GM12878 (cell line): ENCODE measurements around the gene KCTD17. TPM values are rescaled to one million over a fixed set of nuclear protein-coding genes. Genes with fewer than 3 reads are reported as not detected.

Experiments
- ATAC-seq: fragments of 200-7000 bp; cut with Tn5 transposase; 3 replicates; pipeline ENCODE4 v1.9.1; 2020; ENCODE audit warnings: mild to moderate bottlenecking, moderate library complexity
- BruUV-seq: library from RNA; stranded (reverse); fragments of 400-500 nt; replicated peaks from 2 replicates; lab custom pipeline; 2021; lab: Mats Ljungman, UMichigan
- CTCF ChIA-PET: fragments of 300-600 bp; sonication (Branson Sonifier 250); formaldehyde crosslinking; extraction: SDS; loops from one replicate; lab custom pipeline; 2021; ENCODE audit warnings: inconsistent platforms; lab: Yijun Ruan, JAX
- POLR2A ChIA-PET: fragments of 350-600 bp; formaldehyde crosslinking; extraction: SDS; loops from one replicate; lab custom pipeline; 2021; ENCODE audit warnings: inconsistent platforms; lab: Charles Lee
- RAD21 ChIA-PET: fragments of 300-600 bp; sonication (Branson Sonifier 250); formaldehyde crosslinking; loops from one replicate; lab custom pipeline; 2023; ENCODE audit warnings: antibody characterized with exemption; ENCODE audit not compliant: unreplicated experiment; lab: Charles Lee
- SMC1A ChIA-PET: fragments of 300-600 bp; sonication (Branson Sonifier 250); formaldehyde crosslinking; loops from one replicate; lab custom pipeline; 2023; ENCODE audit not compliant: unreplicated experiment, uncharacterized antibody; lab: Charles Lee
- DNase-seq: peaks from one replicate; pipeline ENCODE4 v3.0.0-alpha.2; 2011; ENCODE audit warnings: low read depth, low spot score
- FAIRE-seq: peaks from 3 replicates; lab custom pipeline; 2011; peaks lifted over from hg19 to GRCh38; lab: Jason Lieb, UNC
- H2AFZ ChIP-seq: 2 replicates; pipeline ENCODE4 v1.6.0; 2011; ENCODE audit warnings: low read depth, low read length, control low read depth; ENCODE audit not compliant: control insufficient read depth
- H3K27ac ChIP-seq: 2 replicates; pipeline ENCODE4 v1.5.1; 2011; ENCODE audit warnings: control low read depth; ENCODE audit not compliant: control insufficient read depth, insufficient read depth
- H3K27me3 ChIP-seq, 2 experiments: replicated peaks in 1 of 2; 2 replicates each; pipeline versions ENCODE4 v1.6.0 to v1.6.1; 2011; ENCODE audit warnings: low read length in 1 of 2; ENCODE audit not compliant: control insufficient read depth in 2 of 2, insufficient read depth in 2 of 2
- H3K36me3 ChIP-seq, 2 experiments: 2 replicates each; pipeline ENCODE4 v1.5.1; 2011; ENCODE audit warnings: low read length in 1 of 2; ENCODE audit not compliant: control insufficient read depth in 2 of 2, insufficient read depth in 2 of 2
- H3K4me1 ChIP-seq: 2 replicates; pipeline ENCODE4 v1.6.1; 2011; ENCODE audit warnings: mild to moderate bottlenecking, low read length, moderate library complexity, mixed read lengths; ENCODE audit not compliant: control insufficient read depth, insufficient read depth
- H3K4me2 ChIP-seq: 2 replicates; pipeline ENCODE4 v1.6.0; 2011; ENCODE audit warnings: control low read depth; ENCODE audit not compliant: control insufficient read depth, insufficient read depth
- H3K4me3 ChIP-seq: fragments of 200-600 bp; sonication (generic); 2 replicates; pipeline ENCODE4 v1.5.1; 2016
- H3K79me2 ChIP-seq: 2 replicates; pipeline ENCODE4 v1.6.0; 2011; ENCODE audit warnings: low read length; ENCODE audit not compliant: control insufficient read depth, insufficient read depth
- H3K9ac ChIP-seq: 2 replicates; pipeline ENCODE4 v1.8.0; 2011; ENCODE audit warnings: low read length, control low read depth, mixed read lengths; ENCODE audit not compliant: control insufficient read depth, insufficient read depth
- H3K9me3 ChIP-seq: replicated peaks from 3 replicates; pipeline ENCODE4 v1.5.1; 2011; ENCODE audit warnings: mild to moderate bottlenecking, low read length; ENCODE audit not compliant: control insufficient read depth, insufficient read depth
- H4K20me1 ChIP-seq: 2 replicates; pipeline ENCODE4 v1.6.0; 2011; ENCODE audit not compliant: control insufficient read depth, insufficient read depth
- HDAC2 ChIP-seq: fragments of 200-600 bp; sonication (generic); IDR thresholded peaks from 2 replicates; pipeline ENCODE4 v1.6.1; 2017
- KDM1A ChIP-seq: fragments of 200-600 bp; sonication (generic); IDR thresholded peaks from 2 replicates; pipeline ENCODE4 v1.6.1; 2016; ENCODE audit warnings: borderline replicate concordance
- SMC3 ChIP-seq: IDR thresholded peaks from 2 replicates; pipeline ENCODE4 v1.6.1; 2011; ENCODE audit warnings: low read length, improper control_type of control experiment, borderline replicate concordance
- ZNF592 ChIP-seq: fragments of 450-650 bp; IDR thresholded peaks from 2 replicates; pipeline ENCODE4 v1.6.1; 2017; ENCODE audit warnings: mild to moderate bottlenecking, moderate library complexity
- WGBS: methylation state at CpG from one replicate; pipeline ENCODE4 v1.1.6; 2016; ENCODE audit warnings: low lambda C conversion rate; ENCODE audit not compliant: insufficient replicate concordance, insufficient coverage; ENCODE audit errors: missing lambda C conversion rate; 5-methylcytosine and 5-hydroxymethylcytosine counted together
- in situ Hi-C: fragments of 300-500 bp; cut with MboI; formaldehyde crosslinking; loops from 9 replicates; pipeline ENCODE4 v1.14.3; 2018; ENCODE audit warnings: mixed read lengths
- intact Hi-C: fragments of 100-400 bp; cut with micrococcal nuclease; formaldehyde crosslinking; loops from one replicate; pipeline ENCODE4 v1.14.2; 2022; ENCODE audit not compliant: unreplicated experiment
- polyA plus RNA-seq, 11 experiments: library from polyadenylated mRNA; depleted of rRNA in 4 of 11; unstranded in 6 of 11; stranded (reverse) in 5 of 11; fragments of >200 nt; fragmentation: Nextera tagmentation in 4 of 11; fragmentation: Illumina TruSeq in 1 of 11; extraction: Ambion mirVana in 4 of 11; extraction: Trizol in 1 of 11; gene quantifications; 1 replicate in 1 of 11; 2 replicates in 10 of 11; pipeline versions ENCODE4 v1.2.1 to v1.2.3, GENCODE V29; 2011 to 2016; ENCODE audit warnings: inconsistent platforms in 2 of 11, missing spikeins in 2 of 11, low read depth in 1 of 11
- total RNA-seq, 4 experiments: library from RNA; depleted of rRNA in 3 of 4; stranded (reverse); fragments of >200 nt in 3 of 4; fragmentation: Illumina TruSeq in 1 of 4; extraction: Trizol in 1 of 4; gene quantifications; 2 replicates each; pipeline versions ENCODE4 v1.2.1 to v1.2.3, GENCODE V29; 2013 to 2021

KCTD17 gene
- total and polyA plus RNA-seq, 10 of the 15 experiments (the other 5 are each of a cell fraction or from before 2014, with no cell fraction given) = 0.16 to 18.4 (median 10.1) TPM; not detected in 1

- TSS peak; percentile 57 for BruUV-seq
- no peak overlapping the region for H2AFZ ChIP-seq
- ATAC-seq (no peak), FAIRE-seq (no peak), DNase-seq (no peak)
- ChIA-PET SMC1A (no interaction called here), RAD21 (no interaction called here), CTCF (interaction anchor here (0.6 to 1.4 kb wide), 2 partner anchors 15 to 18 kb away, joined by 3 read pairs; no protein-coding TSS in a partner anchor), POLR2A (no interaction called here)
- H3K27ac ChIP-seq = no peak overlapping the region
- no peak for TF ChIP-seq ZNF592
- TF ChIP-seq HDAC2 = no peak
- no peak for TF ChIP-seq KDM1A
- no peak for TF ChIP-seq SMC3
- H3K36me3 ChIP-seq = peaks cover 0 to 2% of the 10 kb centered on the region in 2 experiments; a peak in 2 of 4 replicates
- H4K20me1 ChIP-seq = no peaks in the 10 kb centered on the region
- intact Hi-C loops = no loop called here
- no peaks in the 10 kb centered on the region for H3K27me3 ChIP-seq
- no peak overlapping the region for H3K9ac ChIP-seq
- in situ Hi-C loops = no loop called here
- no peaks in the 10 kb centered on the region for H3K79me2 ChIP-seq
- H3K4me1 ChIP-seq = peaks cover 11% of the 10 kb centered on the region
- H3K4me3 ChIP-seq = no peak overlapping the region
- no peak overlapping the region for H3K4me2 ChIP-seq
- no peaks in the 10 kb centered on the region for H3K9me3 ChIP-seq
- WGBS = 63% methylated on average over 10 of the region's 10 CpGs
Observed at GRCh38 chr22:37061611-37062375, 10.3 kb downstream of the KCTD17 start.
